Hematopoietic multipotent progenitor cell treated with erythropoietin and hydrocortisone succinate and interleukin-3 and kit ligand, for 15 days (in vitro differentiated cells): ENCODE measurements around the gene TMEM220.

ENCODE experiments used
- DNase-seq: peaks from one replicate; pipeline ENCODE4 v3.0.0-alpha.2; 2015; ENCODE audit warnings: low spot score

The TMEM220 gene

DNA sequence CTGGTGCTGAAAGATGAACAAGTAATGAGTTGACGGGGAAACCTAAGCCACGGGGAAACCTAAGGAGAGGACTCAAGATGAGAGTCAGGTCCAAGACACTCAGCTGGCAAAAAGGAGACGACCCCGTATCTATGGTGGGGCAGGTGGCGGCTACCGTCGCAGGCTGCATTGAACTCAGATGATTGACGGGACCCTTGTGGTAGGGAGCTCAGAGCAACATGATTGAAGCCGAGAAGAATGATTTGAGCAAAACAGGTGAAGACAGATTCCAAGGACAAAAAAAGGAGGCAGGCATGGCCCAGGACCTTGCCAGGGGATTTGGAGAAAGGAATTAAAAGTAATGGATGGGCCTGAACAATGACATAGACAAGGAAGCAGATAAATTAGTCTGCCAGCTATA lies 65.3 kb downstream of the TMEM220 start:
- DNase-seq, result no peak
